ENCODE data around the gene RAD52. TPM values are rescaled to one million over a fixed set of nuclear protein-coding genes. Genes with fewer than 3 reads are reported as not detected.
A peak's percentile ranks its signal among the peaks of the same experiment; 100 is the strongest.

Gene RAD52
- total RNA-seq (10 to 100 TPM; 18.1 to 26.3 TPM), polyA plus RNA-seq (ENCODE audit: insufficient read length in 2 of 2) (10 to 100 TPM; 19.8 to 28.7 TPM)
- long read RNA-seq, donor 1, partial matches to known transcripts: 0 of 2 reads
- long read RNA-seq, donor 1, other reads (novel, unspliced or antisense): 0 of 2 reads
- long read RNA-seq, donor 2: 0 reads
- long read RNA-seq, donor 3, partial matches to known transcripts: 0 of 2 reads
- long read RNA-seq, donor 3, other reads (novel, unspliced or antisense): 0 of 2 reads
- long read RNA-seq, donor 4, partial matches to known transcripts: 6 of 9 reads
- long read RNA-seq, donor 4, other reads (novel, unspliced or antisense): 0 of 9 reads

- Histone ChIP-seq H3K27ac (ENCODE audit: low read depth, low read length) (peak within 1 kb of the TSS; percentile 98), H3K27me3 (ENCODE audit: control insufficient read depth, insufficient read depth, low read length) (no peaks in the 10 kb centered on the region), H3K9me3 (ENCODE audit: control insufficient read depth, insufficient read depth, low read length) (no peaks in the 10 kb centered on the region), H3K4me1 (ENCODE audit: control insufficient read depth, insufficient read depth, low read length) (peaks cover 14% of the 10 kb centered on the region), H3K36me3 (ENCODE audit: control insufficient read depth, insufficient read depth, low read length) (peaks cover 2% of the 10 kb centered on the region), H3K4me3 (ENCODE audit: low read depth, low read length) (peak within 1 kb of the TSS; percentile 96)
- peak; percentile 95 to 100 (median 98) for DNase-seq (ENCODE audit: low read depth in 4 of 6, low spot score in 6 of 6)
- WGBS (ENCODE audit: insufficient coverage): 0% methylated on average over 43 of the region's 58 CpGs
Measured at GRCh38 chr12:949453-950191, at the start of gene RAD52. RAD52 (minus strand) TSS chr12:949694; CDS start chr12:933058, 16,636 bp downstream.

- no peak overlapping the region for H3K4me3 ChIP-seq (ENCODE audit: low read depth, low read length)
- H3K9me3 ChIP-seq (ENCODE audit: control insufficient read depth, insufficient read depth, low read length): no peaks in the 10 kb centered on the region
- no peak for DNase-seq (ENCODE audit: low read depth in 4 of 6, low spot score in 6 of 6)
- H3K27me3 ChIP-seq (ENCODE audit: control insufficient read depth, insufficient read depth, low read length): no peaks in the 10 kb centered on the region
- H3K27ac ChIP-seq (ENCODE audit: low read depth, low read length): no peak overlapping the region
- WGBS (ENCODE audit: insufficient coverage): 90% methylated on average over 3 of the region's 6 CpGs
- no peaks in the 10 kb centered on the region for H3K4me1 ChIP-seq (ENCODE audit: control insufficient read depth, insufficient read depth, low read length)
- H3K36me3 ChIP-seq (ENCODE audit: control insufficient read depth, insufficient read depth, low read length): peaks cover 2% of the 10 kb centered on the region
Measured at GRCh38 chr12:998020-998874, 48.8 kb upstream of the RAD52 start.

- H3K27ac ChIP-seq (ENCODE audit: low read depth, low read length): no peak overlapping the region
- peaks cover 2% of the 10 kb centered on the region for H3K36me3 ChIP-seq (ENCODE audit: control insufficient read depth, insufficient read depth, low read length)
- no peaks in the 10 kb centered on the region for H3K9me3 ChIP-seq (ENCODE audit: control insufficient read depth, insufficient read depth, low read length)
- H3K27me3 ChIP-seq (ENCODE audit: control insufficient read depth, insufficient read depth, low read length): no peaks in the 10 kb centered on the region
- no peak overlapping the region for H3K4me3 ChIP-seq (ENCODE audit: low read depth, low read length)
- no peak for DNase-seq (ENCODE audit: low read depth in 4 of 6, low spot score in 6 of 6)
- 86% methylated on average over 1 of the region's 1 CpG for WGBS (ENCODE audit: insufficient coverage)
- no peaks in the 10 kb centered on the region for H3K4me1 ChIP-seq (ENCODE audit: control insufficient read depth, insufficient read depth, low read length)
Measured at GRCh38 chr12:997505-997904, 48.0 kb upstream of the RAD52 start.

- WGBS (ENCODE audit: insufficient coverage): 84% methylated on average over 4 of the region's 4 CpGs
Measured at GRCh38 chr12:996881-997280, 47.4 kb upstream of the RAD52 start.

GRCh38 chr12:992647-993046, 43.2 kb upstream of the RAD52 start:
- no peak for DNase-seq (ENCODE audit: low read depth in 4 of 6, low spot score in 6 of 6)
- Histone ChIP-seq H3K36me3 (ENCODE audit: control insufficient read depth, insufficient read depth, low read length) (no peaks in the 10 kb centered on the region), H3K4me3 (ENCODE audit: low read depth, low read length) (no peak overlapping the region), H3K4me1 (ENCODE audit: control insufficient read depth, insufficient read depth, low read length) (no peaks in the 10 kb centered on the region), H3K27ac (ENCODE audit: low read depth, low read length) (no peak overlapping the region), H3K27me3 (ENCODE audit: control insufficient read depth, insufficient read depth, low read length) (no peaks in the 10 kb centered on the region), H3K9me3 (ENCODE audit: control insufficient read depth, insufficient read depth, low read length) (no peaks in the 10 kb centered on the region)
- no CpG with 5 or more reads among the region's 1 CpG for WGBS (ENCODE audit: insufficient coverage)

More at GRCh38 chr12:996881-997280, 47.4 kb upstream of the RAD52 start:
- no peaks in the 10 kb centered on the region for H3K9me3 ChIP-seq (ENCODE audit: control insufficient read depth, insufficient read depth, low read length)
- H3K27ac ChIP-seq (ENCODE audit: low read depth, low read length): no peak overlapping the region
- H3K4me1 ChIP-seq (ENCODE audit: control insufficient read depth, insufficient read depth, low read length): no peaks in the 10 kb centered on the region
- no peaks in the 10 kb centered on the region for H3K27me3 ChIP-seq (ENCODE audit: control insufficient read depth, insufficient read depth, low read length)
- no peak for DNase-seq (ENCODE audit: low read depth in 4 of 6, low spot score in 6 of 6)
- H3K36me3 ChIP-seq (ENCODE audit: control insufficient read depth, insufficient read depth, low read length): peaks cover 2% of the 10 kb centered on the region
- no peak overlapping the region for H3K4me3 ChIP-seq (ENCODE audit: low read depth, low read length)

- Histone ChIP-seq H3K4me3 (ENCODE audit: low read depth, low read length) (peak overlapping the region; percentile 67), H3K4me1 (ENCODE audit: control insufficient read depth, insufficient read depth, low read length) (no peaks in the 10 kb centered on the region), H3K27ac (ENCODE audit: low read depth, low read length) (peak overlapping the region; percentile 72), H3K9me3 (ENCODE audit: control insufficient read depth, insufficient read depth, low read length) (no peaks in the 10 kb centered on the region), H3K27me3 (ENCODE audit: control insufficient read depth, insufficient read depth, low read length) (no peaks in the 10 kb centered on the region), H3K36me3 (ENCODE audit: control insufficient read depth, insufficient read depth, low read length) (no peaks in the 10 kb centered on the region)
- under 1% methylated on average over 39 of the region's 48 CpGs for WGBS (ENCODE audit: insufficient coverage)
- DNase-seq (ENCODE audit: low read depth in 4 of 6, low spot score in 6 of 6): peak in 5 of 6 donors; percentile 23 to 44 (median 29)
Measured at GRCh38 chr12:991350-992333, 42.1 kb upstream of the RAD52 start.

GRCh38 chr12:990661-991349, 41.3 kb upstream of the RAD52 start, which contains the start of gene ERC1:
ERC1 (plus strand) TSS chr12:991223; CDS start chr12:1027904, 36,681 bp downstream.
- H3K4me3 ChIP-seq (ENCODE audit: low read depth, low read length): peak within 1 kb of the TSS; percentile 87
- no peaks in the 10 kb centered on the region for H3K27me3 ChIP-seq (ENCODE audit: control insufficient read depth, insufficient read depth, low read length)
- H3K27ac ChIP-seq (ENCODE audit: low read depth, low read length): peak within 1 kb of the TSS; percentile 95
- H3K4me1 ChIP-seq (ENCODE audit: control insufficient read depth, insufficient read depth, low read length): no peaks in the 10 kb centered on the region
- WGBS (ENCODE audit: insufficient coverage): 0% methylated on average over 78 of the region's 87 CpGs
- H3K9me3 ChIP-seq (ENCODE audit: control insufficient read depth, insufficient read depth, low read length): no peaks in the 10 kb centered on the region
- DNase-seq (ENCODE audit: low read depth in 4 of 6, low spot score in 6 of 6): peak; percentile 77 to 96 (median 84)
- no peaks in the 10 kb centered on the region for H3K36me3 ChIP-seq (ENCODE audit: control insufficient read depth, insufficient read depth, low read length)

Measured in spinal cord (tissue), 10 donors.